Spleen (tissue), 7 donors: ENCODE results near the gene CDK18.

Source experiments
- POLR2A ChIP-seq, 3 donors: fragments of 450-650 bp; IDR thresholded peaks; one replicate each; pipeline ENCODE4 v1.5.1; 2017; ENCODE audit warnings: antibody characterized with exemption in 3 of 3, mild to moderate bottlenecking in 1 of 3
- POLR2AphosphoS5 ChIP-seq, 3 donors: sonication (generic); formaldehyde crosslinking; IDR thresholded peaks; one replicate each; pipeline ENCODE4 v1.5.1; 2017; ENCODE audit warnings: antibody characterized with exemption in 3 of 3
- TF ChIP-seq, protein P1 (sequence below), 11 experiments: fragments of 200-600 bp in 7 of 11; fragments of 450-650 bp in 4 of 11; sonication (generic) in 4 of 11; IDR thresholded peaks in 8 of 11; conservative IDR thresholded peaks in 3 of 11; 1 replicate in 7 of 11; 2 replicates in 4 of 11; pipeline versions ENCODE4 v1.4.0 to v1.8.0; 2016 to 2021; ENCODE audit warnings: antibody characterized with exemption in 11 of 11, inconsistent platforms in 4 of 11, mild to moderate bottlenecking in 1 of 11
- donor health status: DM: no; HTN: no; CAD: no; lungs with moderate emphysema.
- donor health status: DM: no; HTN: no; CAD: no.
- donor health status: DM: no; HTN: no; CAD: no.

DNA sequence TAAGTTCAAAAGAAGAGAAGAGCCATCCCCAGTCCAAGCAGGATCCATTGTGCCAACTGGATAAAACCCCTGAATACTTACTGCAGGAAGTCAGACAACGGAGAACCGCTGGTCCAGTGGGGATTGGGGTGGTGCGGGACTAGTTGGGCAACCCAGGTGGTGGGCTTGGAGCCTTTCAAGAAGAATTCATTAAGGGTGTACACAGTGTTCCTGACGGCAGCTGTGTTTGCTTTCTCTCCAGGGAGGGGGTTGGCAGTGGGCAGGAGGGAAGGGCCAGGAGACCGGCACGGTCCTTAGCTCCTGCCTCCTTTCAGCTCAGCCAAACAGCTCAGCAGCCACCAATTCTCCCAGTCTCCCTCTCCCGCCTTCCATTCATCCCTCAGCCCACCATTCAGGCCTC is 7.1 kb upstream of the CDK18 start:
- no peak for TF ChIP-seq POLR2A (IDR thresholded peaks at IDR 0.05)
- TF ChIP-seq, protein P1, sequence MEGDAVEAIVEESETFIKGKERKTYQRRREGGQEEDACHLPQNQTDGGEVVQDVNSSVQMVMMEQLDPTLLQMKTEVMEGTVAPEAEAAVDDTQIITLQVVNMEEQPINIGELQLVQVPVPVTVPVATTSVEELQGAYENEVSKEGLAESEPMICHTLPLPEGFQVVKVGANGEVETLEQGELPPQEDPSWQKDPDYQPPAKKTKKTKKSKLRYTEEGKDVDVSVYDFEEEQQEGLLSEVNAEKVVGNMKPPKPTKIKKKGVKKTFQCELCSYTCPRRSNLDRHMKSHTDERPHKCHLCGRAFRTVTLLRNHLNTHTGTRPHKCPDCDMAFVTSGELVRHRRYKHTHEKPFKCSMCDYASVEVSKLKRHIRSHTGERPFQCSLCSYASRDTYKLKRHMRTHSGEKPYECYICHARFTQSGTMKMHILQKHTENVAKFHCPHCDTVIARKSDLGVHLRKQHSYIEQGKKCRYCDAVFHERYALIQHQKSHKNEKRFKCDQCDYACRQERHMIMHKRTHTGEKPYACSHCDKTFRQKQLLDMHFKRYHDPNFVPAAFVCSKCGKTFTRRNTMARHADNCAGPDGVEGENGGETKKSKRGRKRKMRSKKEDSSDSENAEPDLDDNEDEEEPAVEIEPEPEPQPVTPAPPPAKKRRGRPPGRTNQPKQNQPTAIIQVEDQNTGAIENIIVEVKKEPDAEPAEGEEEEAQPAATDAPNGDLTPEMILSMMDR (IDR thresholded peaks at IDR 0.05 in 8 of 11, conservative IDR thresholded peaks at IDR 0.05 in 3 of 11) = no peak
- TF ChIP-seq POLR2AphosphoS5 (IDR thresholded peaks at IDR 0.05) = no peak
